Thoracic aorta (tissue), 2 donors: ENCODE results near the gene CLCN3. TPM values are rescaled to one million over a fixed set of nuclear protein-coding genes. Genes with fewer than 3 reads are reported as not detected.

Experiments used
- ATAC-seq: fragments of 150-250 bp; one replicate; pipeline ENCODE4 v1.8.0; 2017; ENCODE audit warnings: low read depth; ENCODE audit not compliant: insufficient number of reproducible peaks, low FRiP score
- DNase-seq: peaks from one replicate; pipeline ENCODE4 v3.0.0-alpha.2; 2020; ENCODE audit warnings: low spot score
- H3K27ac ChIP-seq, 2 donors: fragments of 200-600 bp; sonication (generic); 1 replicate in 1 of 2; 2 replicates in 1 of 2; pipeline ENCODE4 v1.5.1; 2016; ENCODE audit warnings: mild to moderate bottlenecking in 2 of 2, moderate library complexity in 2 of 2
- H3K27me3 ChIP-seq: fragments of 200-600 bp; sonication (generic); replicated peaks from 2 replicates; pipeline ENCODE4 v1.6.0; 2016; ENCODE audit warnings: mild to moderate bottlenecking; ENCODE audit not compliant: insufficient read depth
- H3K36me3 ChIP-seq: fragments of 200-600 bp; sonication (generic); one replicate; pipeline ENCODE4 v1.5.1; 2016
- H3K4me1 ChIP-seq, 2 donors: fragments of 200-600 bp; sonication (generic); 1 replicate in 1 of 2; 2 replicates in 1 of 2; pipeline versions ENCODE4 v1.5.1 to v1.6.0; 2016; ENCODE audit warnings: low read depth in 2 of 2, mild to moderate bottlenecking in 1 of 2; ENCODE audit not compliant: control insufficient read depth in 1 of 2
- H3K4me3 ChIP-seq: fragments of 200-600 bp; sonication (generic); 2 replicates; pipeline ENCODE4 v1.5.1; 2016; ENCODE audit warnings: mild to moderate bottlenecking
- H3K9me3 ChIP-seq: fragments of 200-600 bp; sonication (generic); 2 replicates; pipeline ENCODE4 v1.5.1; 2016
- total RNA-seq, 2 donors: library from RNA; depleted of rRNA; stranded (reverse); fragments of >200 nt; gene quantifications; one replicate each; pipeline versions ENCODE4 v1.1.0 to v1.2.3, GENCODE V29; 2016
- TF ChIP-seq, protein P1 (sequence below): fragments of 200-600 bp; sonication (generic); IDR thresholded peaks from one replicate; pipeline ENCODE4 v1.5.1; 2019; ENCODE audit warnings: antibody characterized with exemption

Gene CLCN3
- total RNA-seq, 2 donors from 2014 or later = 13.0 to 20.0 TPM

DNA sequence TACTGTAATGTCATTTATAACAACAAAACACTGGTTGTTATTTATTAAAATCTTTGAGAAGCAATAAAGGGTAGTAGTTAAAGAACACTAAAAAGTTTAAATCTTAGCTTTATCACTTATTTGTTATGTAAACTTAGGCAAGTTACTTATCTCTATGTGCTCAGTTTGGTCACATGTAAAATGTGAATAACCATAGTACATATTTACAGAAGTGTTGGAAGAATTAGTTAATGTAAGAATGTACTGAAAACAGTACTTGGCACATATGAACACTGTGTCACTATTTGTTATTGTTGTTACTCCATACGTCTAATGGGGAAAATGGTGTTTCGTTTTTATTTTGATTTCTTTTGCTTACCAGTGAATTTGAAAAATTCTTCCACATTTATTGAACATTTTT, 17.1 kb upstream of the CLCN3 start:
- Histone ChIP-seq H3K27ac (no peak overlapping the region), H3K4me3 (no peak overlapping the region), H3K4me1 (peaks cover 0 to 19% of the 10 kb centered on the region in 2 donors), H3K9me3 (no peaks in the 10 kb centered on the region), H3K27me3 (no peaks in the 10 kb centered on the region), H3K36me3 (no peaks in the 10 kb centered on the region)
- no peak for DNase-seq
- TF ChIP-seq, protein P1, sequence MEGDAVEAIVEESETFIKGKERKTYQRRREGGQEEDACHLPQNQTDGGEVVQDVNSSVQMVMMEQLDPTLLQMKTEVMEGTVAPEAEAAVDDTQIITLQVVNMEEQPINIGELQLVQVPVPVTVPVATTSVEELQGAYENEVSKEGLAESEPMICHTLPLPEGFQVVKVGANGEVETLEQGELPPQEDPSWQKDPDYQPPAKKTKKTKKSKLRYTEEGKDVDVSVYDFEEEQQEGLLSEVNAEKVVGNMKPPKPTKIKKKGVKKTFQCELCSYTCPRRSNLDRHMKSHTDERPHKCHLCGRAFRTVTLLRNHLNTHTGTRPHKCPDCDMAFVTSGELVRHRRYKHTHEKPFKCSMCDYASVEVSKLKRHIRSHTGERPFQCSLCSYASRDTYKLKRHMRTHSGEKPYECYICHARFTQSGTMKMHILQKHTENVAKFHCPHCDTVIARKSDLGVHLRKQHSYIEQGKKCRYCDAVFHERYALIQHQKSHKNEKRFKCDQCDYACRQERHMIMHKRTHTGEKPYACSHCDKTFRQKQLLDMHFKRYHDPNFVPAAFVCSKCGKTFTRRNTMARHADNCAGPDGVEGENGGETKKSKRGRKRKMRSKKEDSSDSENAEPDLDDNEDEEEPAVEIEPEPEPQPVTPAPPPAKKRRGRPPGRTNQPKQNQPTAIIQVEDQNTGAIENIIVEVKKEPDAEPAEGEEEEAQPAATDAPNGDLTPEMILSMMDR = no peak
- no peak for ATAC-seq

DNA sequence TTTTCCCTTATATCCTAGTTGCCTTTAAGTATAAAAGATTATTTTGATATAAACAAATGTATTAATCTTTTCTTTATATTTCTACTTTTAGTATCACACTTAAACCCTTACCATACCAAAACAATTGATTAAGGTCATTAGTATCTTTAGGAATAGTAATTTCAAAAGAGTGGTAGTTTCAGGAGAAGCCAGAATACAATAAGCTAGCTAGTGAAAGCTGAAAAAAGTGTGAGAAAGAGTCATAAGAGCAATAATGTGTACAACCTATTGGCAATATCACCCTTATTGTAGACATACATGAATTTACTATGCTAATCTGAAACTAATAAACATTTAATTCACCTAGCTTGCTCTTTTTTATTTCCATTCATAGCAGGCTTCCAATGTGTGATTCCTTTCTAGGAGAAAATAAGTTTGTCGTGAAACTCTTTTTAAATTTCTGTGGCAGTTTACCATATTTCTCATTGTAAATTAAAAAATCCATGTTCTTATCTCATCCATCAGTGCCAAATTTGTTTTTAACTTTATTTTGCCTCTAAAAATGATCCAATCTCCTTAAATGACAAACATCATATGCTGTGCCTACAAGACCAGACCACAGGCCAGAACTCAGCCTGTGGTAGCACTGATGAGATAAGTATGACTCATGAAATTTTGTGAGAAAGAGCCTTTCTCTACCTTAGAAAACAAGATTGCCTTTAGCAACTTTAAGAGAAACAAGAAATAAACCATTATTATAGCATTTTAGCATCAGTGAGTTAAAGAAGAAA, 16.1 kb upstream of the CLCN3 start:
- H3K4me3 ChIP-seq = no peak overlapping the region
- peaks cover 0 to 19% of the 10 kb centered on the region in 2 donors for H3K4me1 ChIP-seq
- H3K9me3 ChIP-seq = no peaks in the 10 kb centered on the region
- no peak overlapping the region for H3K27ac ChIP-seq
- no peaks in the 10 kb centered on the region for H3K27me3 ChIP-seq
- ATAC-seq = no peak
- DNase-seq = no peak
- H3K36me3 ChIP-seq = no peaks in the 10 kb centered on the region
- TF ChIP-seq, protein P1 = no peak

DNA sequence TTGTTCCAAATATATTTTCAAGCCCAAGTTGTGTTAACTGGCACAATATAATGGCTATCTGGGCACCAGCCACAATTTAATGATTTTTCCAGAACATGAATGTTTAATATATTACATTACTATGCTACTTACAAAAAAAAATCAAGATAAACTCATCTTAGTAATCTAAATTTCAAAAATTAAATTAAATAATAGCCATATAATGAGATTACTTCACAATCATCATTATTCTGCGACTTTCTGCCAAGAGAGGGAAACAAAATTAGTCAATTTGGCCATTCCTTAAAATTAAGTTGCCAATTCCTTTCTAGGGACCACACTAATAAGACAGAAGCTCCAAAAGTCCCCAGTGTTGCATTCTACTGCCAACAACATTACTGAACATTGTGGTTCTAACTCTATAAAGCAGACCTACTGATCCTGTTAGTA, 15.5 kb upstream of the CLCN3 start:
- no peaks in the 10 kb centered on the region for H3K9me3 ChIP-seq
- peak overlapping the region in 1 of 2 donors; percentile 35 for H3K27ac ChIP-seq
- DNase-seq (no peak), ATAC-seq (no peak)
- H3K36me3 ChIP-seq = no peaks in the 10 kb centered on the region
- H3K4me3 ChIP-seq = no peak overlapping the region
- H3K4me1 ChIP-seq = peaks cover 0 to 21% of the 10 kb centered on the region in 2 donors
- H3K27me3 ChIP-seq = no peaks in the 10 kb centered on the region
- TF ChIP-seq, protein P1 = no peak

DNA sequence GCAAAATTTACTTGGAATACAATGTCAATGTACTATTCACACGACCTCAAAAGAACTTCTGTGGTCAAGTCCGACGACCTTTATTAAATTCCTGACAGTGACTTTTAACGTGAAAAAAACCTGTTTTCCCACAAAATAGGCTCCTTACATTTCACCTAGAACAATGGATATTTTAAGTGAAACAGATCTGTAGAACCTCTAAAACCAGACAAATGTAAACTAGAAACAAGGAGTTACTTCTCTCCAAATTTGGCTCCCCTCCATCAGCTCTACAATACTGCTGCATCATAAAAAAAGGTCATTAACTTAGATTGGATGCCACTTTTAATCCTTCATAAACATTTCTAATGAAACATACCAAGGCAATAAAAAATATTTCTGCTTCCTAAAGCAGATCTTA, 9.2 kb upstream of the CLCN3 start:
- ATAC-seq (no peak), DNase-seq (no peak)
- peaks cover 4 to 36% of the 10 kb centered on the region in 2 donors for H3K4me1 ChIP-seq
- H3K9me3 ChIP-seq = no peaks in the 10 kb centered on the region
- H3K27me3 ChIP-seq = no peaks in the 10 kb centered on the region
- TF ChIP-seq, protein P1 = no peak
- H3K4me3 ChIP-seq = peak overlapping the region; percentile 82
- no peaks in the 10 kb centered on the region for H3K36me3 ChIP-seq
- H3K27ac ChIP-seq = peak overlapping the region in 1 of 2 donors; percentile 88

DNA sequence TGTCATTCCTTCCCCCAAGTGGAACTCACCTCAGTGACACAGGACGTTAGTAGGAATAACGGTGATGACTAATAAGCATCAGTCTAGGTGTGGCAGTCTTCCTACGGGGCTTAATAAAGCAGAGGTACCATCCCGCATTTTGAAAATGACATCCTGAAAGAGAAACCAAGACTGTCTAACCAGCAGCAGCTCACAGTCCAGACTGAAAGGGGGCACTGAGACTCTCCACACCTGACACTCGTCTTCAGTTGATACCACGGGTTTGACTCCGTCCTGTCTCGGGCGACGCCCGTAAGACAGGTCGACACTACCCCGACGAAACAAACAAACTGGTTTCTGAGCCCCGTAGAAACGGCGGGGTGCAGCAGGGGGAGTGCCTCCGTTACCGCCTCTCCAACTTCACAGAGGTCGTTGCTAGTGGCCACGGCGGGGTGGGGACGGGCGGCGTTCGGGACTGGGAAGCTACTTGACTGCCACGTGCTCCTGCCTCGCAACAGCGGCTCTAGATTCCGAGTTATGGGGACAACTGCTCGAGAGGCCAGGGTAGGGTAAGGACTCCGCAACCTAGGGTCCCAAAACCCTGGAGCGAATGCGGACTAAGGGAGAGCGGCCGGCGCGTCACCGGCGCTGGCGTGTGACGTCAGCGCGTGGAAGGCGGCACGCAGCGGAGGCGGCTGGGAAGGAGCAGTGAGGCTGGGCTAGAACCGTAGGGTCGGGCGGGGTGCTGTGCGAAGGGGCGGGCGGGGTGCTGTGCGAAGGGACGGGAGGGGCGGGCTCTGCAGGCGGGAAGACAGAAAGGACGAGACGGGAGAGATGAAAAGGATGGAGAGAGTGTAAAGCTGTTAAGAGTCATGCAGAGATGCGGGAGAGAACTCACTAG, 8.1 kb upstream of the CLCN3 start, which contains the start of gene NEK1:
Gene NEK1 (minus strand): TSS at position 593 of the 880 bp plus-strand sequence. CDS start 9,953 bp downstream, outside the sequence.
- TF ChIP-seq, protein P1 = no peak
- H3K4me3 ChIP-seq = peak within 1 kb of the TSS; percentile 82
- no peaks in the 10 kb centered on the region for H3K36me3 ChIP-seq
- DNase-seq (peak; percentile 74), ATAC-seq (peak; percentile 87)
- H3K9me3 ChIP-seq = no peaks in the 10 kb centered on the region
- H3K27ac ChIP-seq = peak within 1 kb of the TSS; percentile 84 to 88
- H3K4me1 ChIP-seq = peaks cover 4 to 29% of the 10 kb centered on the region in 2 donors
- no peaks in the 10 kb centered on the region for H3K27me3 ChIP-seq
